HepG2 (cell line): Measurements from ENCODE around the gene GIMD1. TPM values are rescaled to one million over a fixed set of nuclear protein-coding genes. Genes with fewer than 3 reads are reported as not detected.

ENCODE experiments used
- BCL6 ChIP-seq: IDR thresholded peaks from 2 replicates; pipeline ENCODE4 v1.6.1; 2016; ENCODE audit warnings: missing genetic modification reagents, missing compliant biosample characterization
- ELF3 ChIP-seq: IDR thresholded peaks from 2 replicates; pipeline ENCODE4 v1.6.1; 2016; ENCODE audit warnings: missing genetic modification reagents, missing compliant biosample characterization
- ESRRA ChIP-seq: sonication (generic); formaldehyde crosslinking; IDR thresholded peaks from 2 replicates; pipeline ENCODE4 v1.5.1; 2020; ENCODE audit warnings: mild to moderate bottlenecking, low read depth, missing genetic modification reagents
- GATAD2A ChIP-seq: IDR thresholded peaks from 2 replicates; pipeline ENCODE4 v1.6.1; 2016
- GFI1 ChIP-seq: sonication (generic); formaldehyde crosslinking; IDR thresholded peaks from 2 replicates; pipeline ENCODE4 v1.5.0; 2020; ENCODE audit warnings: missing genetic modification reagents, mild to moderate bottlenecking, borderline replicate concordance
- ONECUT2 ChIP-seq: sonication (generic); formaldehyde crosslinking; IDR thresholded peaks from 2 replicates; pipeline ENCODE4 v1.4.0; 2020; ENCODE audit warnings: missing genetic modification reagents
- PCBP2 ChIP-seq: fragments of 200-400 bp; formaldehyde crosslinking; optimal IDR thresholded peaks from 2 replicates; pipeline ENCODE3; 2018; ENCODE audit warnings: low read length, low read depth; ENCODE audit not compliant: poor library complexity, severe bottlenecking
- SMYD3 ChIP-seq: sonication (generic); formaldehyde crosslinking; IDR thresholded peaks from 2 replicates; pipeline ENCODE4 v1.8.1; 2023; ENCODE audit warnings: mild to moderate bottlenecking, missing genetic modification reagents
- SOX13 ChIP-seq, 3 experiments: fragments of 450-650 bp in 1 of 3; sonication (generic) in 1 of 3; formaldehyde crosslinking in 1 of 3; IDR thresholded peaks in 2 of 3; conservative IDR thresholded peaks in 1 of 3; 2 replicates each; pipeline versions ENCODE4 v1.5.0 to v1.6.1; 2016 to 2020; ENCODE audit warnings: antibody characterized with exemption in 1 of 3, mild to moderate bottlenecking in 1 of 3, missing compliant biosample characterization in 1 of 3, missing genetic modification reagents in 1 of 3, moderate library complexity in 1 of 3
- SOX6 ChIP-seq, 2 experiments: fragments of 450-650 bp in 1 of 2; sonication (generic) in 1 of 2; formaldehyde crosslinking in 1 of 2; IDR thresholded peaks; 2 replicates each; pipeline versions ENCODE4 v1.4.0 to v1.6.1; 2017 to 2020; ENCODE audit warnings: antibody characterized with exemption in 1 of 2, mild to moderate bottlenecking in 1 of 2, missing genetic modification reagents in 1 of 2
- polyA plus RNA-seq, 8 experiments: library from polyadenylated mRNA; depleted of rRNA in 3 of 8; stranded (reverse) in 7 of 8; unstranded in 1 of 8; fragments of >200 nt; fragmentation: Illumina TruSeq in 4 of 8; extraction: Trizol in 4 of 8; gene quantifications; 2 replicates each; pipeline versions ENCODE4 v1.2.1 to v1.2.3, GENCODE V29; 2011 to 2016; ENCODE audit warnings: low read depth in 4 of 8, missing spikeins in 1 of 8, mixed read lengths in 1 of 8; ENCODE audit not compliant: insufficient read depth in 1 of 8
- total RNA-seq, 5 experiments: library from RNA; depleted of rRNA; stranded (reverse); fragments of >200 nt; fragmentation: Illumina TruSeq; extraction: Trizol; gene quantifications; 2 replicates each; pipeline ENCODE4 v1.2.3, GENCODE V29; 2016; ENCODE audit warnings: low read depth in 1 of 5
- TF ChIP-seq, protein P1 (sequence below), 2 experiments: fragments of 450-650 bp in 1 of 2; sonication (generic) in 1 of 2; formaldehyde crosslinking; IDR thresholded peaks; 2 replicates each; pipeline versions ENCODE4 v1.5.0 to v1.8.0; 2020 to 2022; ENCODE audit warnings: mild to moderate bottlenecking in 1 of 2, missing genetic modification reagents in 1 of 2
- TF ChIP-seq, protein P2 (sequence below): sonication (generic); formaldehyde crosslinking; IDR thresholded peaks from 2 replicates; pipeline ENCODE4 v1.4.0; 2020; ENCODE audit warnings: missing genetic modification reagents
- TF ChIP-seq, protein P3 (sequence below): sonication (generic); formaldehyde crosslinking; IDR thresholded peaks from 2 replicates; pipeline ENCODE4 v1.4.0; 2020; ENCODE audit warnings: missing genetic modification reagents
- TF ChIP-seq, protein P4 (sequence below): sonication (generic); formaldehyde crosslinking; IDR thresholded peaks from 2 replicates; pipeline ENCODE4 v1.5.0; 2020; ENCODE audit warnings: missing genetic modification reagents

Gene GIMD1
- total and polyA plus RNA-seq, 2 of the 13 experiments (the other 11 are each of a cell fraction or from before 2014, with no cell fraction given), result not detected

DNA sequence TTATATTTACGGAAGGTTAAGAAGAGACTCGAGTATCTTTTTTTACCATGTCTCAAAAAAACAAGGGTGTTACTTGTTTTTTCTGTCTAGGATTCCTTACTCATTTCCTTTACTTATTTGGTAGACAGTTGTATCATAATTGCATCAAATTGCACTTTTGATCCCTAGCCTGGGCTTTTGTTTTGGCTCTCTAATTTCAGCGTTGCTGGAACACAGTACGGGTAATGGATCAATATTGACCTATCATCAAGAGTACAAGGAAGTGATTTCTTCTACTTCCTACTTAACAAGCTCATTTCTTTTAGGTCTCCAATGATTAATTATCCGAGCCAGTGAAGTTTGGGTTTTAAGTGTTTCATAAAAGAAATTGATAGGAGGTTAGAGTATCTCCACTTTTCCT lies 35.4 kb downstream of the GIMD1 start (continued):
- peak; percentile 47; the same call in 1 of the 2 replicates for TF ChIP-seq ELF3
- no peak for TF ChIP-seq SOX13 (IDR thresholded peaks at IDR 0.05)
- peak in 1 of 2 experiments; percentile 51; a peak in 2 of 4 replicates for TF ChIP-seq SOX13 (CRISPR knock-in tag; conservative IDR thresholded peaks at IDR 0.05 in 1 of 2, IDR thresholded peaks at IDR 0.05 in 1 of 2)
- no peak for TF ChIP-seq SOX6 (IDR thresholded peaks at IDR 0.05)
- TF ChIP-seq SOX6 (CRISPR knock-in tag; IDR thresholded peaks at IDR 0.05), result peak; percentile 49; the same call in 1 of the 2 replicates
- TF ChIP-seq GATAD2A (CRISPR knock-in tag), result peak; percentile 42; the same call in 1 of the 2 replicates
- TF ChIP-seq PCBP2, result no peak
- no peak for TF ChIP-seq ESRRA (CRISPR knock-in tag)
- TF ChIP-seq BCL6, result peak; percentile 59; the same call in 1 of the 2 replicates
- TF ChIP-seq ONECUT2 (CRISPR knock-in tag), result peak; percentile 41; the same call in 1 of the 2 replicates
- TF ChIP-seq, protein P1, sequence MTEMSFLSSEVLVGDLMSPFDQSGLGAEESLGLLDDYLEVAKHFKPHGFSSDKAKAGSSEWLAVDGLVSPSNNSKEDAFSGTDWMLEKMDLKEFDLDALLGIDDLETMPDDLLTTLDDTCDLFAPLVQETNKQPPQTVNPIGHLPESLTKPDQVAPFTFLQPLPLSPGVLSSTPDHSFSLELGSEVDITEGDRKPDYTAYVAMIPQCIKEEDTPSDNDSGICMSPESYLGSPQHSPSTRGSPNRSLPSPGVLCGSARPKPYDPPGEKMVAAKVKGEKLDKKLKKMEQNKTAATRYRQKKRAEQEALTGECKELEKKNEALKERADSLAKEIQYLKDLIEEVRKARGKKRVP (CRISPR knock-in tag; IDR thresholded peaks at IDR 0.05), result 0 out of 4 replicates have a peak, but pooled peaks of 1 of the 2 experiments have one; percentile 14
- TF ChIP-seq, protein P2, sequence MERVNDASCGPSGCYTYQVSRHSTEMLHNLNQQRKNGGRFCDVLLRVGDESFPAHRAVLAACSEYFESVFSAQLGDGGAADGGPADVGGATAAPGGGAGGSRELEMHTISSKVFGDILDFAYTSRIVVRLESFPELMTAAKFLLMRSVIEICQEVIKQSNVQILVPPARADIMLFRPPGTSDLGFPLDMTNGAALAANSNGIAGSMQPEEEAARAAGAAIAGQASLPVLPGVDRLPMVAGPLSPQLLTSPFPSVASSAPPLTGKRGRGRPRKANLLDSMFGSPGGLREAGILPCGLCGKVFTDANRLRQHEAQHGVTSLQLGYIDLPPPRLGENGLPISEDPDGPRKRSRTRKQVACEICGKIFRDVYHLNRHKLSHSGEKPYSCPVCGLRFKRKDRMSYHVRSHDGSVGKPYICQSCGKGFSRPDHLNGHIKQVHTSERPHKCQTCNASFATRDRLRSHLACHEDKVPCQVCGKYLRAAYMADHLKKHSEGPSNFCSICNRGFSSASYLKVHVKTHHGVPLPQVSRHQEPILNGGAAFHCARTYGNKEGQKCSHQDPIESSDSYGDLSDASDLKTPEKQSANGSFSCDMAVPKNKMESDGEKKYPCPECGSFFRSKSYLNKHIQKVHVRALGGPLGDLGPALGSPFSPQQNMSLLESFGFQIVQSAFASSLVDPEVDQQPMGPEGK (CRISPR knock-in tag), result no peak
- TF ChIP-seq, protein P3, sequence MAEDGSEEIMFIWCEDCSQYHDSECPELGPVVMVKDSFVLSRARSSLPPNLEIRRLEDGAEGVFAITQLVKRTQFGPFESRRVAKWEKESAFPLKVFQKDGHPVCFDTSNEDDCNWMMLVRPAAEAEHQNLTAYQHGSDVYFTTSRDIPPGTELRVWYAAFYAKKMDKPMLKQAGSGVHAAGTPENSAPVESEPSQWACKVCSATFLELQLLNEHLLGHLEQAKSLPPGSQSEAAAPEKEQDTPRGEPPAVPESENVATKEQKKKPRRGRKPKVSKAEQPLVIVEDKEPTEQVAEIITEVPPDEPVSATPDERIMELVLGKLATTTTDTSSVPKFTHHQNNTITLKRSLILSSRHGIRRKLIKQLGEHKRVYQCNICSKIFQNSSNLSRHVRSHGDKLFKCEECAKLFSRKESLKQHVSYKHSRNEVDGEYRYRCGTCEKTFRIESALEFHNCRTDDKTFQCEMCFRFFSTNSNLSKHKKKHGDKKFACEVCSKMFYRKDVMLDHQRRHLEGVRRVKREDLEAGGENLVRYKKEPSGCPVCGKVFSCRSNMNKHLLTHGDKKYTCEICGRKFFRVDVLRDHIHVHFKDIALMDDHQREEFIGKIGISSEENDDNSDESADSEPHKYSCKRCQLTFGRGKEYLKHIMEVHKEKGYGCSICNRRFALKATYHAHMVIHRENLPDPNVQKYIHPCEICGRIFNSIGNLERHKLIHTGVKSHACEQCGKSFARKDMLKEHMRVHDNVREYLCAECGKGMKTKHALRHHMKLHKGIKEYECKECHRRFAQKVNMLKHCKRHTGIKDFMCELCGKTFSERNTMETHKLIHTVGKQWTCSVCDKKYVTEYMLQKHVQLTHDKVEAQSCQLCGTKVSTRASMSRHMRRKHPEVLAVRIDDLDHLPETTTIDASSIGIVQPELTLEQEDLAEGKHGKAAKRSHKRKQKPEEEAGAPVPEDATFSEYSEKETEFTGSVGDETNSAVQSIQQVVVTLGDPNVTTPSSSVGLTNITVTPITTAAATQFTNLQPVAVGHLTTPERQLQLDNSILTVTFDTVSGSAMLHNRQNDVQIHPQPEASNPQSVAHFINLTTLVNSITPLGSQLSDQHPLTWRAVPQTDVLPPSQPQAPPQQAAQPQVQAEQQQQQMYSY, result no peak
- TF ChIP-seq, protein P4, sequence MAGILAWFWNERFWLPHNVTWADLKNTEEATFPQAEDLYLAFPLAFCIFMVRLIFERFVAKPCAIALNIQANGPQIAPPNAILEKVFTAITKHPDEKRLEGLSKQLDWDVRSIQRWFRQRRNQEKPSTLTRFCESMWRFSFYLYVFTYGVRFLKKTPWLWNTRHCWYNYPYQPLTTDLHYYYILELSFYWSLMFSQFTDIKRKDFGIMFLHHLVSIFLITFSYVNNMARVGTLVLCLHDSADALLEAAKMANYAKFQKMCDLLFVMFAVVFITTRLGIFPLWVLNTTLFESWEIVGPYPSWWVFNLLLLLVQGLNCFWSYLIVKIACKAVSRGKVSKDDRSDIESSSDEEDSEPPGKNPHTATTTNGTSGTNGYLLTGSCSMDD (CRISPR knock-in tag), result no peak
- no peak for TF ChIP-seq SMYD3 (CRISPR knock-in tag)
- TF ChIP-seq GFI1 (CRISPR knock-in tag), result peak; percentile 74; the same call in 1 of the 2 replicates
- TF ChIP-seq, all 625 proteins: peak for 12
